Osteoblast (primary cell): ENCODE results near the gene TRIOBP. TPM values are rescaled to one million over a fixed set of nuclear protein-coding genes. Genes with fewer than 3 reads are reported as not detected.

Source experiments
- DNase-seq: peaks from one replicate; pipeline ENCODE4 v3.0.0; 2011; ENCODE audit warnings: low spot score, mixed read lengths; ENCODE audit not compliant: insufficient read length; ENCODE audit errors: missing footprints
- H2AFZ ChIP-seq: 2 replicates; pipeline ENCODE4 v1.6.0; 2011; ENCODE audit warnings: mild to moderate bottlenecking, low read length
- H3K27ac ChIP-seq: 2 replicates; pipeline ENCODE4 v1.5.1; 2011; ENCODE audit warnings: mild to moderate bottlenecking, low read depth, low read length, moderate library complexity
- H3K27me3 ChIP-seq: 2 replicates; pipeline ENCODE4 v1.6.0; 2012; ENCODE audit warnings: mild to moderate bottlenecking, control low read depth, inconsistent platforms, low read length, moderate library complexity; ENCODE audit not compliant: insufficient read depth
- H3K36me3 ChIP-seq: 2 replicates; pipeline ENCODE4 v1.5.1; 2011; ENCODE audit warnings: mild to moderate bottlenecking, low read length, control low read depth, moderate library complexity; ENCODE audit not compliant: insufficient read depth
- H3K4me1 ChIP-seq: 2 replicates; pipeline ENCODE4 v1.5.1; 2011; ENCODE audit warnings: mild to moderate bottlenecking, low read length, control low read depth, moderate library complexity; ENCODE audit not compliant: insufficient read depth
- H3K4me2 ChIP-seq: 2 replicates; pipeline ENCODE4 v1.6.0; 2011; ENCODE audit warnings: mild to moderate bottlenecking, low read length; ENCODE audit not compliant: insufficient read depth
- H3K4me3 ChIP-seq: fragments of 200-600 bp; sonication (generic); 3 replicates; pipeline ENCODE4 v1.5.1; 2012; ENCODE audit warnings: mild to moderate bottlenecking, low read length, inconsistent platforms; ENCODE audit not compliant: insufficient read depth
- H3K79me2 ChIP-seq: 2 replicates; pipeline ENCODE4 v1.6.0; 2012; ENCODE audit warnings: mild to moderate bottlenecking, low read length, control low read depth, inconsistent platforms; ENCODE audit not compliant: insufficient read depth
- H3K9me3 ChIP-seq: 2 replicates; pipeline ENCODE4 v1.5.1; 2011; ENCODE audit warnings: low read depth, low read length, control low read depth
- H4K20me1 ChIP-seq: 2 replicates; pipeline ENCODE4 v1.6.0; 2012; ENCODE audit warnings: mild to moderate bottlenecking, low read length, control low read depth; ENCODE audit not compliant: insufficient read depth
- CTCF ChIP-seq: IDR thresholded peaks from 2 replicates; pipeline ENCODE4 v1.5.1; 2011; ENCODE audit warnings: mild to moderate bottlenecking, low read depth, low read length, moderate library complexity; ENCODE audit errors: extremely low read depth
- total RNA-seq: library from RNA; depleted of rRNA; stranded (reverse); fragments of >200 nt; gene quantifications from 2 replicates; pipeline ENCODE4 v1.2.3, GENCODE V29; 2012

Gene TRIOBP
- total RNA-seq, 1 donor: 162 TPM

- Histone ChIP-seq H3K36me3 (peaks cover 18% of the 10 kb centered on the region), H3K27me3 (no peaks in the 10 kb centered on the region), H3K4me3 (no peak overlapping the region), H3K4me1 (peaks cover 40% of the 10 kb centered on the region), H3K27ac (no peak overlapping the region), H2AFZ (no peak overlapping the region), H3K4me2 (no peak overlapping the region), H3K9me3 (no peaks in the 10 kb centered on the region), H3K79me2 (no peaks in the 10 kb centered on the region), H4K20me1 (no peaks in the 10 kb centered on the region)
- TF ChIP-seq CTCF: no peak
- peak; percentile 61 for DNase-seq
Observed at GRCh38 chr22:37778370-37779009, 81.6 kb downstream of the TRIOBP start.

- H3K4me1 ChIP-seq: peaks cover 25% of the 10 kb centered on the region
- H4K20me1 ChIP-seq: no peaks in the 10 kb centered on the region
- H3K4me3 ChIP-seq: no peak overlapping the region
- no peaks in the 10 kb centered on the region for H3K27me3 ChIP-seq
- TF ChIP-seq CTCF: peak; percentile 46
- no peak overlapping the region for H3K27ac ChIP-seq
- H2AFZ ChIP-seq: no peak overlapping the region
- DNase-seq: peak; percentile 94
- H3K9me3 ChIP-seq: no peaks in the 10 kb centered on the region
- H3K4me2 ChIP-seq: peak overlapping the region; percentile 12
- no peaks in the 10 kb centered on the region for H3K36me3 ChIP-seq
- H3K79me2 ChIP-seq: no peaks in the 10 kb centered on the region
Observed at GRCh38 chr22:37781434-37782059, 84.7 kb downstream of the TRIOBP start.

- H3K27ac ChIP-seq: no peak overlapping the region
- H3K27me3 ChIP-seq: no peaks in the 10 kb centered on the region
- DNase-seq: peak; percentile 85
Observed at GRCh38 chr22:37782340-37783168, 85.7 kb downstream of the TRIOBP start.

More at GRCh38 chr22:37782340-37783168, 85.7 kb downstream of the TRIOBP start:
- Histone ChIP-seq H2AFZ (no peak overlapping the region), H3K4me3 (no peak overlapping the region), H3K4me1 (peaks cover 15% of the 10 kb centered on the region), H3K79me2 (no peaks in the 10 kb centered on the region), H3K4me2 (peak overlapping the region; percentile 12), H3K9me3 (no peaks in the 10 kb centered on the region), H3K36me3 (no peaks in the 10 kb centered on the region), H4K20me1 (no peaks in the 10 kb centered on the region)
- peak; percentile 17 for TF ChIP-seq CTCF
